PC-3 (cell line): ENCODE results near the gene ABCF3. TPM values are rescaled to one million over a fixed set of nuclear protein-coding genes. Genes with fewer than 3 reads are reported as not detected.

Experiments
- ATAC-seq: fragments of 200-7000 bp; cut with Tn5 transposase; 2 replicates; pipeline ENCODE4 v1.9.1; 2020; ENCODE audit warnings: mild to moderate bottlenecking, moderate library complexity
- BruUV-seq: library from RNA; stranded (reverse); fragments of 400-500 nt; replicated peaks from 2 replicates; lab custom pipeline; 2021; lab: Mats Ljungman, UMichigan
- CTCF ChIA-PET: fragments of 300-600 bp; sonication (Branson Sonifier 250); formaldehyde crosslinking; loops from one replicate; lab custom pipeline; 2022; ENCODE audit warnings: antibody characterized with exemption; lab: Charles Lee
- POLR2A ChIA-PET: fragments of 300-600 bp; sonication (Branson Sonifier 250); formaldehyde crosslinking; loops from one replicate; lab custom pipeline; 2022; ENCODE audit warnings: antibody characterized with exemption; ENCODE audit not compliant: unreplicated experiment; lab: Charles Lee
- DNase-seq: peaks from one replicate; pipeline ENCODE4 v3.0.0-alpha.2; 2015
- H2AFZ ChIP-seq: fragments of 300-600 bp; sonication (generic); 2 replicates; pipeline ENCODE4 v1.6.0; 2016; ENCODE audit warnings: antibody characterized with exemption, low read length
- H3F3A ChIP-seq: fragments of 300-600 bp; sonication (generic); one replicate; pipeline ENCODE4 v1.6.0; 2017; ENCODE audit warnings: antibody characterized with exemption, low read length, control low read depth, mild to moderate bottlenecking; ENCODE audit not compliant: unreplicated experiment
- H3K27ac ChIP-seq: fragments of 300-600 bp; sonication (generic); 2 replicates; pipeline ENCODE4 v1.5.1; 2016; ENCODE audit warnings: mild to moderate bottlenecking, low read length
- H3K27me3 ChIP-seq: fragments of 300-600 bp; sonication (generic); 2 replicates; pipeline ENCODE4 v1.6.1; 2016; ENCODE audit warnings: low read length, mixed read lengths
- H3K36me3 ChIP-seq: fragments of 300-600 bp; sonication (generic); 2 replicates; pipeline ENCODE4 v1.6.1; 2016; ENCODE audit warnings: low read depth, mixed run types, low read length, mixed read lengths
- H3K4me1 ChIP-seq: fragments of 300-600 bp; sonication (generic); 2 replicates; pipeline ENCODE4 v1.5.1; 2016; ENCODE audit warnings: low read length; ENCODE audit not compliant: insufficient read depth
- H3K4me2 ChIP-seq: fragments of 300-600 bp; sonication (generic); 2 replicates; pipeline ENCODE4 v1.6.0; 2016; ENCODE audit warnings: low read length
- H3K4me3 ChIP-seq: fragments of 300-600 bp; sonication (generic); 2 replicates; pipeline ENCODE4 v1.5.1; 2016; ENCODE audit warnings: mild to moderate bottlenecking, low read length, mixed read lengths
- H3K79me2 ChIP-seq: fragments of 300-600 bp; sonication (generic); 2 replicates; pipeline ENCODE4 v1.6.1; 2017; ENCODE audit warnings: low read length, mixed read lengths
- H3K9ac ChIP-seq: fragments of 300-600 bp; sonication (generic); 2 replicates; pipeline ENCODE4 v1.6.0; 2016; ENCODE audit warnings: mild to moderate bottlenecking, low read length
- H3K9me2 ChIP-seq: fragments of 300-600 bp; sonication (generic); replicated peaks from 2 replicates; pipeline ENCODE4 v1.6.1; 2016; ENCODE audit warnings: mixed run types, low read length, mixed read lengths
- H3K9me3 ChIP-seq: fragments of 300-600 bp; sonication (generic); 2 replicates; pipeline ENCODE4 v1.6.1; 2016; ENCODE audit warnings: low read length, mixed read lengths
- H4K20me1 ChIP-seq: fragments of 300-600 bp; sonication (generic); 2 replicates; pipeline ENCODE4 v1.6.1; 2016; ENCODE audit warnings: low read length, mixed read lengths
- CTCF ChIP-seq: fragments of 300-600 bp; sonication (generic); conservative IDR thresholded peaks from 2 replicates; pipeline ENCODE4 v1.5.1; 2017; ENCODE audit warnings: antibody characterized with exemption, low read depth, mild to moderate bottlenecking, low read length
- EZH2 ChIP-seq: fragments of 300-600 bp; sonication (generic); IDR thresholded peaks from one replicate; pipeline ENCODE4 v1.6.1; 2017; ENCODE audit warnings: antibody characterized with exemption, mild to moderate bottlenecking, low read length; ENCODE audit not compliant: unreplicated experiment
- EZH2phosphoT487 ChIP-seq: fragments of 300-600 bp; sonication (generic); IDR thresholded peaks from 2 replicates; pipeline ENCODE4 v1.6.1; 2018; ENCODE audit warnings: mild to moderate bottlenecking, antibody characterized with exemption, low read length, borderline replicate concordance
- intact Hi-C: fragments of 100-400 bp; cut with micrococcal nuclease; formaldehyde crosslinking; loops from 2 replicates; pipeline ENCODE4 v1.9.0; 2023
- total RNA-seq: library from RNA; depleted of rRNA; stranded (reverse); fragments of >200 nt; gene quantifications from 2 replicates; pipeline ENCODE4 v1.2.3, GENCODE V29; 2014

The ABCF3 gene
- total RNA-seq, 1 experiment from 2014 or later = 85.5 TPM

GRCh38 chr3:184218814-184219213, 32.8 kb downstream of the ABCF3 start:
- Histone ChIP-seq H3K27me3 (no peaks in the 10 kb centered on the region), H3K36me3 (no peaks in the 10 kb centered on the region), H3K9ac (no peak overlapping the region), H3K4me2 (no peak overlapping the region), H2AFZ (no peak overlapping the region), H3F3A (no peaks in the 10 kb centered on the region), H3K9me2 (no peaks in the 10 kb centered on the region), H4K20me1 (no peaks in the 10 kb centered on the region), H3K4me3 (no peak overlapping the region), H3K9me3 (no peaks in the 10 kb centered on the region), H3K27ac (no peak overlapping the region), H3K4me1 (peaks cover 6% of the 10 kb centered on the region), H3K79me2 (no peaks in the 10 kb centered on the region)
- no TSS peak for BruUV-seq
- DNase-seq (no peak), ATAC-seq (no peak)
- no peak for TF ChIP-seq EZH2phosphoT487
- TF ChIP-seq CTCF = no peak
- no peak for TF ChIP-seq EZH2
- intact Hi-C loops = no loop called here
- CTCF ChIA-PET = no interaction called here
- POLR2A ChIA-PET = no interaction called here

GRCh38 chr3:184222521-184222920, 36.5 kb downstream of the ABCF3 start:
- DNase-seq (peak; percentile 85), ATAC-seq (peak; percentile 63)
- no peak for TF ChIP-seq EZH2phosphoT487
- no peak for TF ChIP-seq EZH2
- TF ChIP-seq CTCF = no peak
- ChIA-PET CTCF (no interaction called here), POLR2A (no interaction called here)
- Histone ChIP-seq H3K9ac (no peak overlapping the region), H3K9me3 (no peaks in the 10 kb centered on the region), H3K9me2 (no peaks in the 10 kb centered on the region), H2AFZ (no peak overlapping the region), H3K36me3 (no peaks in the 10 kb centered on the region), H3K27me3 (no peaks in the 10 kb centered on the region), H3K4me1 (peaks cover 6% of the 10 kb centered on the region), H3K27ac (peak overlapping the region; percentile 68), H3K4me3 (no peak overlapping the region), H3K79me2 (no peaks in the 10 kb centered on the region), H3F3A (no peaks in the 10 kb centered on the region), H4K20me1 (no peaks in the 10 kb centered on the region), H3K4me2 (0 out of 2 replicates have a peak overlapping the region, but pooled peaks have one; percentile 54)
- intact Hi-C loops = no loop called here
- no TSS peak for BruUV-seq

GRCh38 chr3:184223946-184224345, 37.9 kb downstream of the ABCF3 start:
- intact Hi-C loops = no loop called here
- TF ChIP-seq EZH2phosphoT487 (no peak), EZH2 (no peak)
- H4K20me1 ChIP-seq = no peaks in the 10 kb centered on the region
- DNase-seq (no peak), ATAC-seq (no peak)
- POLR2A ChIA-PET = no interaction called here
- CTCF ChIA-PET = no interaction called here
- H3K27ac ChIP-seq = no peak overlapping the region
- no peaks in the 10 kb centered on the region for H3K9me2 ChIP-seq
- H2AFZ ChIP-seq = no peak overlapping the region
- no peaks in the 10 kb centered on the region for H3K27me3 ChIP-seq
- no peaks in the 10 kb centered on the region for H3K36me3 ChIP-seq
- no TSS peak for BruUV-seq
- no peaks in the 10 kb centered on the region for H3K9me3 ChIP-seq
- no peak overlapping the region for H3K4me3 ChIP-seq
- H3K79me2 ChIP-seq = no peaks in the 10 kb centered on the region
- no peak overlapping the region for H3K9ac ChIP-seq
- no peaks in the 10 kb centered on the region for H3F3A ChIP-seq
- peaks cover 6% of the 10 kb centered on the region for H3K4me1 ChIP-seq
- no peak overlapping the region for H3K4me2 ChIP-seq
